ENCODE results near the gene CDKN3.
"Not testable (repeated sequence)": the region's sequence is repeated elsewhere in the genome, so short reads cannot be mapped to it uniquely, and the experiment has no call there.

Gene CDKN3

GRCh38 chr14:54362759-54363437 lies 33.9 kb upstream of the CDKN3 start:
- H3K4me3 ChIP-seq (ENCODE audit: low read length), result no peak overlapping the region
- TF ChIP-seq ZNF274 (IDR thresholded peaks at IDR 0.05; ENCODE audit: low read depth, low read length), result no peak

- TF ChIP-seq ZNF274 (IDR thresholded peaks at IDR 0.05; ENCODE audit: low read depth, low read length), result no peak
- no peak overlapping the region for H3K4me3 ChIP-seq (ENCODE audit: low read length)
These were observed 32.0 kb upstream of the CDKN3 start for GRCh38 chr14:54364555-54365415.

- no peak overlapping the region for H3K4me3 ChIP-seq (ENCODE audit: low read length)
- no peak for TF ChIP-seq ZNF274 (IDR thresholded peaks at IDR 0.05; ENCODE audit: low read depth, low read length)
These were observed 29.8 kb upstream of the CDKN3 start for GRCh38 chr14:54366736-54367735.

- H3K4me3 ChIP-seq (ENCODE audit: low read length), result no peak overlapping the region
- no peak for TF ChIP-seq ZNF274 (IDR thresholded peaks at IDR 0.05; ENCODE audit: low read depth, low read length)
These were observed 28.5 kb upstream of the CDKN3 start for GRCh38 chr14:54368291-54368690.

- H3K4me3 ChIP-seq (ENCODE audit: low read length), result no peak overlapping the region
- no peak for TF ChIP-seq ZNF274 (IDR thresholded peaks at IDR 0.05; ENCODE audit: low read depth, low read length)
These were observed 27.5 kb upstream of the CDKN3 start for GRCh38 chr14:54369343-54369742.

GRCh38 chr14:54370323-54371198 lies 26.2 kb upstream of the CDKN3 start:
- no peak for TF ChIP-seq ZNF274 (IDR thresholded peaks at IDR 0.05; ENCODE audit: low read depth, low read length)
- no peak overlapping the region for H3K4me3 ChIP-seq (ENCODE audit: low read length)

- TF ChIP-seq ZNF274 (IDR thresholded peaks at IDR 0.05; ENCODE audit: low read depth, low read length), result no peak
- H3K4me3 ChIP-seq (ENCODE audit: low read length), result no peak overlapping the region
These were observed 22.5 kb upstream of the CDKN3 start for GRCh38 chr14:54374117-54374884.

- TF ChIP-seq ZNF274 (IDR thresholded peaks at IDR 0.05; ENCODE audit: low read depth, low read length), result no peak
- H3K4me3 ChIP-seq (ENCODE audit: low read length), result no peak overlapping the region
These were observed 19.3 kb upstream of the CDKN3 start for GRCh38 chr14:54377501-54377900.

- not testable (repeated sequence) for H3K4me3 ChIP-seq (ENCODE audit: low read length)
These were observed 17.9 kb upstream of the CDKN3 start for GRCh38 chr14:54378893-54379292.

- H3K4me3 ChIP-seq (ENCODE audit: low read length), result not testable (repeated sequence)
These were observed 16.2 kb upstream of the CDKN3 start for GRCh38 chr14:54380558-54380957.

GRCh38 chr14:54381821-54382220 lies 15.0 kb upstream of the CDKN3 start:
- no peak for TF ChIP-seq ZNF274 (IDR thresholded peaks at IDR 0.05; ENCODE audit: low read depth, low read length)
- H3K4me3 ChIP-seq (ENCODE audit: low read length), result no peak overlapping the region

GRCh38 chr14:54383835-54384234 lies 13.0 kb upstream of the CDKN3 start:
- TF ChIP-seq ZNF274 (IDR thresholded peaks at IDR 0.05; ENCODE audit: low read depth, low read length), result no peak

GRCh38 chr14:54385556-54385955 lies 11.3 kb upstream of the CDKN3 start:
- no peak for TF ChIP-seq ZNF274 (IDR thresholded peaks at IDR 0.05; ENCODE audit: low read depth, low read length)

More at GRCh38 chr14:54383835-54384234, 13.0 kb upstream of the CDKN3 start:
- H3K4me3 ChIP-seq (ENCODE audit: low read length), result no peak overlapping the region

More at GRCh38 chr14:54385556-54385955, 11.3 kb upstream of the CDKN3 start:
- no peak overlapping the region for H3K4me3 ChIP-seq (ENCODE audit: low read length)
